A549 treated with CORT108297 at 1 μM for 4 hours (cell line): ENCODE data around the gene UGT2B15. TPM values are rescaled to one million over a fixed set of nuclear protein-coding genes. Genes with fewer than 3 reads are reported as not detected.

Experiments used
- total RNA-seq: library from RNA; stranded (reverse); fragments of 200-300 nt; extraction: Qiagen RNA extraction; gene quantifications from 5 replicates; pipeline ENCODE4 v1.2.3, GENCODE V29; 2022

The UGT2B15 gene
- total RNA-seq = 0.05 to 0.07 TPM (median 0.05 TPM) in 4 of 5 replicates, not detected in the other

DNA sequence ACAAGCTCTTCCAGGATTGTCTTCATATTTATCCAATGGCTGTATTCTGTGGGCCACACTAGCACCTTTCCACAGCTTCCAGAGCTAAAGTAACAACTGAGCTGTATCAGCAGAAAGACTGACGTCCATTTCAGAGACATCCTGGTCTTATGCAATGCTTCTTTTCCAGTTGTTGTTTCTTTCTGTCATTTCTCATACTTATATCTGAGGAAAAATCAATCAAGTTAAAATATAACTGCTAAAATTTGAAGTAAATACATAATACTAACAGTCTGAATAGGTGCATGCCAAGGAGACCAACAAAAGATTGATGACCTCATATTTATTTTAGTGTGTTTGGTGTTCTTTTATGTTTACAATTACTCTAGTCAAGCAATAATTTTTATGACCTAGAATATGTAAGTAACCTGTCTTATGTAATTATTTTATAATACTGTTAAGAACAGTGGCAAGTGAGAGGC lies at the start of gene UGT2B15:
Gene UGT2B15, minus strand, starts transcription at position 174 of the 461 bp plus-strand sequence. Its CDS starts 34 bp downstream, at position 140.

Other genes with a start within 250 kb of the UGT2B15 start
- not detected in 5 replicates for gene TMPRSS11E, start 223.2 kb downstream of the UGT2B15 start, total RNA-seq
- gene UGT2B17, start 94.3 kb downstream of the UGT2B15 start, total RNA-seq = not detected in 5 replicates
- 0.06 TPM in 1 of 5 replicates, not detected in the others for gene UGT2B10, start 145.3 kb upstream of the UGT2B15 start, total RNA-seq